Mucosa of stomach (tissue), 1 donor: ENCODE results near the gene EIF5.
A peak's percentile ranks its signal among the peaks of the same experiment; 100 is the strongest.

Experiments
- H3K27me3 ChIP-seq: one replicate; pipeline ENCODE4 v1.7.0; 2013; ENCODE audit warnings: mild to moderate bottlenecking, low read length; ENCODE audit not compliant: control insufficient read depth, insufficient read depth
- H3K36me3 ChIP-seq: one replicate; pipeline ENCODE4 v1.7.0; 2013; ENCODE audit warnings: low read length; ENCODE audit not compliant: control insufficient read depth, insufficient read depth
- H3K4me1 ChIP-seq: one replicate; pipeline ENCODE4 v1.7.0; 2013; ENCODE audit warnings: mild to moderate bottlenecking, low read length; ENCODE audit not compliant: control insufficient read depth, insufficient read depth
- H3K4me3 ChIP-seq: one replicate; pipeline ENCODE4 v1.7.0; 2013; ENCODE audit warnings: low read length
- H3K9ac ChIP-seq: one replicate; pipeline ENCODE4 v1.7.0; 2013; ENCODE audit warnings: mild to moderate bottlenecking, low read length, moderate library complexity
- H3K9me3 ChIP-seq: one replicate; pipeline ENCODE4 v1.7.0; 2013; ENCODE audit warnings: mild to moderate bottlenecking, low read length, moderate library complexity; ENCODE audit not compliant: control insufficient read depth
- donor health status: Pancreatic carcinoma.

Gene EIF5

DNA sequence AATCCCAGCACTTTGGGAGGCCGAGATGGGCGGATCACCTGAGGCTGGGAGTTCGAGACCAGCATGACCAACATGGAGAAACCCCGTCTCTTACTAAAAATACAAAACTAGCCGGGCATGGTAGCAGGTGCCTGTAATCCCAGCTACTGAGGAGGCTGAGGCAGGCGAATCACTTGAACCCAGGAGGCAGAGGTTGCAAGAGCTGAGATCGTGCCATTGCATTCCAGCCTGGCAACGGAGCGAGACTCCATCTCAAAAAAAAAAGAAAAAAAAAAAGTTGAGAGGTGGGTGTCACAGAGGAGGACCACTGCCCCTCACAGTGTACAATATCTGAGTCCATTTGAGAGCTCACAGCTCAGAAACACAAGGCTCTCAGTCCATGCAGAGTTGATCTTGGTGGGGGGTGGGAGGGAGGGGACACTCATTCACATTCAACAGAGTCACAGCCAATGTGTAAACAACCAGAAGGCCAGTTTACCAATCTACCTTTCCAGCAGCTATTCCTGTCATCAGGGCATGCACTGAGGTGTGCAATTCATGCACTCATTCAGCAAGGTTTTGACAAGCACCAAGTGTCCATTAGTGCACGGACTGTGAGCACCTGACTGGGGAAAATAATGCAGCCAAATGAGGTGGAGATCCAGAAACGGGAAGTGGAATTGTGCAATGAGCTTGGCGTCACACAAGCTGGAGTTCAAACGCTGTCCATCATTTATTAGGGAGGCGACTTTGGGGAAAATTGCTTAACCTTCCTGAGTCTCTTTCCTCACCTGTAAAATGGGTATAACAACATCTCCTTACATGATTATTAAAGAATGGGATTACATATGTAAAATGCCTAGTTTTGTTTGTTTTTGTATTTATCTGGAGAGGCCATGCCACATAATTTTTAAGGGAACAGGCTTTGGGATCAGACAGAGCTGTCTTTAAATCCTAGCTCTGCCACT is 4.4 kb upstream of the EIF5 start:
- no peaks in the 10 kb centered on the region for H3K9me3 ChIP-seq
- no peak overlapping the region for H3K9ac ChIP-seq
- no peaks in the 10 kb centered on the region for H3K36me3 ChIP-seq
- no peaks in the 10 kb centered on the region for H3K27me3 ChIP-seq
- H3K4me3 ChIP-seq = no peak overlapping the region
- H3K4me1 ChIP-seq = peaks cover 14% of the 10 kb centered on the region

DNA sequence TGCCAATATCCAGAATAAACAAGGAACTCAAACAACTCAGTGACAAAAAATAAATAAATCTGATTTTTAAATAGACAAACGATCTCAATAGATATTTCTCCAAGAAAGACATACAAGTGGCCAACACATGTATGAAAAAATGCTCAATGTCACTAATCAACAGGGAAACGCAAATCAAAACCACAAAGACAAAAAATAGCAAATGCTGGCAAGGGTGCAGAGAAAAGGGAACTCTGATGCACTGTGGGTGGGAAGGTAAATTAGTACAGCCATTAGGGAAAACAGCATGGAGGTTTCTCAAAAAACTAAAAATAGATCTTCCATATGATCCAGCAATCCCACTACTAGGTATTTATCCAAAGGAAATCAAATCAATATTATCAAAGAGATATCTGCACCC is 3.5 kb upstream of the EIF5 start:
- Histone ChIP-seq H3K36me3 (peaks cover 2% of the 10 kb centered on the region), H3K27me3 (no peaks in the 10 kb centered on the region), H3K9ac (no peak overlapping the region), H3K4me1 (peaks cover 19% of the 10 kb centered on the region), H3K9me3 (no peaks in the 10 kb centered on the region), H3K4me3 (no peak overlapping the region)

DNA sequence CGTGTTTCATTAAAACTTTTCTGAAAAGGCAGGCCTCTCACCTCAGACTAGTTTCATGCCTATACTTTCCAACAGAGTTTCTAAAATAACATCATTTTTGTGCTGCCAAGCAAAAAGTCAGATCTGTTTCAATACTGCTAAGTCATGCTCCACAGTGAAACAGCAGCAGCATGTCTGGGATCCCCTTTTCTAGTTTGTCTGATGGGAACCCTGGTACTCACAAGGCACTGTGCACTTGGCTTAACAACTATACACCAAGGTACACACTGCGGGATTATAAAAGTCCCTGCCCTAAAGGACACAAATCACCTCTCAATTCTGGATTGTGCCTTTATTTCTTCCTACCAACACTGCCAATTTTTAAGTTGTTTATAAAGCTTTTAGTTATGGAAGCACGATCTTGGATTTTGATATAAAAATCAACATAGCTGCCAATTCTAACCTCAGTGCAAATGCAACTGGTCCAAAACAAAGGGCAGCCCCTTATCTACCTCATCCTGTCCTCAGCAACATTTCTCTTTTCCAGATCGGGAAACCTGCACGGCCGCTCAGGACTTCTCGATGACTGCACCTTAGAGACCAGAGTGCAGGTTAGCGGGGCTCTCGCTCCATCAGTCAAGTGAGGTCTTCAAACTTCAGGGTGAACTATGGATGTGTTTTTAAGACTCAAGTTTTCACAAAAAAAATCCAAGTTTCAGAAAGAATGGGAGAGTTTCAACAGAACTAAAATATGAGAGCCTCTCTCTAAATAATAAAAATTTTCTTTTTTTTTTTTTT is 1.7 kb upstream of the EIF5 start:
- Histone ChIP-seq H3K4me1 (peaks cover 28% of the 10 kb centered on the region), H3K36me3 (peaks cover 17% of the 10 kb centered on the region), H3K9ac (peak overlapping the region; percentile 100), H3K9me3 (no peaks in the 10 kb centered on the region), H3K27me3 (no peaks in the 10 kb centered on the region), H3K4me3 (no peak overlapping the region)

DNA sequence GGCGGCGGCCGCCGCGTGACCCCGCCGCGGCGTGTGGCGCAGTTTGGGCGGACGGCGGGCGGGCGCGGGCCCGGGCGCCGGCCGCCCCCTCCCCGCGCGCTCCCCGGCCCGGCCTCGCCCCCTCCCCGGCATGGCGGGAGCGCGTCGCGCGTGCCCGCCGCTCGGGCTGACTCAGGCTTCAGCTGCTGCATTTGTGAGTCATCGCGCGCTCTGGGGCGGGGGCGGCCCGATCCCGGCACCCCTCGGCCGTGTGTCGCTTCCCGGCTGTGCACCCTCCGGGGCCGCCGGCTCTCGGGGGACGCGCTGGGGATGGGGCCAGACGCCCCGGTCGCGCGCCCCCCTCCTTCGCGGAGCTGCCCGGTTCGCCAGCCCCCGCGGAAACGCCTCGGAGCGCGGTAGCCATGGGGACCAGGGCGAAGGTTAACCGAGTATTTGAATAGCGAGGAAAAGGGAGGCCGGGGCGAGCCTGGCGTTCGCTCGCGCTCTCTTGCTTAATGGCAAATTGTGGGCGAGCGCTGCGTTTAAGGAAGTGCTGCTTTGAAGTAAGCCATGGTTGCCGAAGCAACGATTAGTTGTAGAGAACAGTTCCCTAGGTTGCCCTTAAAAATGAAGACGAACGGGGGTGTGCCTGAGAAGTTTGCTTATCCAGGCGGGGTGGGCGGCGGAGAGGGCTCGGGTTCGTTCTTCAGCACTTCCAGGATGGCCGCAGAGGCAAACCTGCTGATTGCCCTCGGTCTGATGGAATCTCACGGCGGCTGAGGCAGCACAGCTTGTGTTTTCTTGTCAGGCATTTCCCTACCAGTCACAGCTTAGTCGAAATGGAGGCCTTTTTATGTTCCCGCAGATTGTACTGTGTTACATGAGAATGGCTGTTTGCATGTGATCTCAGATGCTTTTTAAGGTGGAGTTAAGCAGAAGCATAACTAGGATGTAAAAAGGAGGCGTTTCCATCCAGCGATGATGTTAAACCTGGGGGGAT is 896 bp downstream of the EIF5 start:
- Histone ChIP-seq H3K9ac (peak overlapping the region; percentile 100), H3K27me3 (no peaks in the 10 kb centered on the region), H3K4me1 (peaks cover 27% of the 10 kb centered on the region), H3K9me3 (no peaks in the 10 kb centered on the region), H3K36me3 (peaks cover 40% of the 10 kb centered on the region), H3K4me3 (peak overlapping the region; percentile 93)

DNA sequence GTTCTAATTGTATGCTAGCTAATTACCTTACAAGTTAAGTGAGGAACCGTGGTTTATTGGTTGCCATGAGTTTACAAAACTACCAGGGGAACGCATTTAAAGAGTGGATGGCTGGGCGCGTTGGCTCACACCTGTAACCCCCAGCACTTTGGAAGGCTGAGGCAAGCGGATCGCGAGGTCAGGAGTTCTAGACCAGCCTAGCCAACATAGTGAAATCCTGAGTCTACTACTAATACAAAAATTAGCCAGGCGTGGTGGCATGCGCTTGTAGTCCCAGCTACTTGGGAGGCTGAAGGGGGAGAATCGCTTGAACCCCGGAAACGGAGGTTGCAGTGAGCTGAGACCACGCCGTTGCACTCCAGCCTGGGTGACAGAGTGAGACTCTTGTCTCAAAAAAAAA is 2.2 kb downstream of the EIF5 start:
- H3K4me3 ChIP-seq = no peak overlapping the region
- H3K36me3 ChIP-seq = peaks cover 50% of the 10 kb centered on the region
- no peaks in the 10 kb centered on the region for H3K9me3 ChIP-seq
- peaks cover 20% of the 10 kb centered on the region for H3K4me1 ChIP-seq
- H3K9ac ChIP-seq = peak overlapping the region; percentile 80
- no peaks in the 10 kb centered on the region for H3K27me3 ChIP-seq

DNA sequence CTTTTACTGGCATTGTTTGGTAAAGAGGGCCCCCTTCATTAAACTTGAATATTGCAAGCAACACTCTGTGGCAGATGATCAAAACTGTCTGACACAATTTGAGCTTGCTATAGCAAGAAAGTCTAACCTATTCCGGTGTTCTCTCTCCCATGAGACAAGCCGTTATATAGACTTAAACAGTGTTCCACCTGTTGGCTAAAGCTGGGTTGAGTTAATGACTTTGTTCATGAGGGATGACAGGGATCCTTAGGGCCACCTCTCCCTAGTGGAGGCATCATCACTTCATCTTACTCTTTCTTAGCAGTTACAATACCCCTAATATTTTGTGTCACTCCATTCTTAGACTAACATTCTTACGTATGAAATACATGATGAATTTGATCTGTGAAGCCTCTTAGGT is 3.8 kb downstream of the EIF5 start:
- H3K36me3 ChIP-seq = peaks cover 56% of the 10 kb centered on the region
- no peak overlapping the region for H3K4me3 ChIP-seq
- no peak overlapping the region for H3K9ac ChIP-seq
- H3K27me3 ChIP-seq = no peaks in the 10 kb centered on the region
- peaks cover 14% of the 10 kb centered on the region for H3K4me1 ChIP-seq
- H3K9me3 ChIP-seq = no peaks in the 10 kb centered on the region

DNA sequence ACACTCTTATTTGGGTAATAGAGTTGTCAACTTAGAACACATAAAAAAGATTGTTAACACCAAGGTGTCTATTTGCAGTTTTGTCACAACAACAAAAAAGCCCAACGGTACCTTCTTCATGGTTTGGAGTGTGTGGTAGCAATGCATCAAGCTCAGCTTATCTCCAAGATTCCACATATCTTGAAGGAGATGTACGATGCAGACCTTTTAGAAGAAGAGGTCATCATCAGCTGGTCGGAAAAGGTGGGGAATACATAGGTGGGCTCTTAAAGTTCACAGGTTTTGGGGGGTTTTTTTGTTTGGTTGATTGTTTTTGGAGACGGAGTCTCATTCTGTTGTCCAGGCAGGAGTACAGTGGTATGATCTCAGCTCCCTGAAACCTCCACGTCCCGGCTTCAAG is 5.5 kb downstream of the EIF5 start:
- no peak overlapping the region for H3K4me3 ChIP-seq
- H3K27me3 ChIP-seq = no peaks in the 10 kb centered on the region
- H3K9ac ChIP-seq = no peak overlapping the region
- H3K4me1 ChIP-seq = peaks cover 14% of the 10 kb centered on the region
- peaks cover 65% of the 10 kb centered on the region for H3K36me3 ChIP-seq
- H3K9me3 ChIP-seq = no peaks in the 10 kb centered on the region

DNA sequence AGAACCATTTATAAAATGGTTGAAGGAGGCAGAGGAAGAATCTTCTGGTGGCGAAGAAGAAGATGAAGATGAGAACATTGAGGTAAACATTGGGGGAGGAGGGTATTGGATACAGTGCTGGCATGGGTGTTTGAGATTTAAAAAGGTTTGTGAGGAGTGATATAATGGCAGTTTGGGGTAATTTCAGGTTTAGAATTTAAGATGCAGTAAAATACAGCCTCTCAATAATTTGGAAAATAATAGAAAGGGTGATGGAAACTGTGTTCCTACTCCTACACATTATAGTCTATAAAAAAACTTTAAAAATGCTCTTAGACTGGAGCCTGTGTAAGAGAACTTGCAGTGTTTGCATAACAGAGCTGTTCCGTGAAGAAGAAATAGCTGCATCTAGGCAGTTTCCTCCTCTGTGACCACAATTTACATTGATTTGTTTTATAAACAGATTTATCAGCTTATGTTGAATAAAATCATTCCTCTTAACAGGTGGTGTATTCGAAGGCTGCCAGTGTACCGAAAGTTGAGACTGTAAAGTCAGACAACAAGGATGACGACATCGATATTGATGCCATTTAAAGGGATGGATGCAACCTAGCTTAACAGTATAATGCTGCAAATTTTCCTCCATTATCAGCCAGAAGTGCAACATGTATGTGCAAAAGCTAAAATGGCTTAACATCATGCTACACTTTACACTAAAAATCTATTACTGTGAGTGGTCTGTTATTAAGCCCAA is 6.6 kb downstream of the EIF5 start:
- peaks cover 8% of the 10 kb centered on the region for H3K4me1 ChIP-seq
- H3K27me3 ChIP-seq = no peaks in the 10 kb centered on the region
- H3K36me3 ChIP-seq = peaks cover 62% of the 10 kb centered on the region
- no peak overlapping the region for H3K4me3 ChIP-seq
- H3K9me3 ChIP-seq = no peaks in the 10 kb centered on the region
- H3K9ac ChIP-seq = no peak overlapping the region

DNA sequence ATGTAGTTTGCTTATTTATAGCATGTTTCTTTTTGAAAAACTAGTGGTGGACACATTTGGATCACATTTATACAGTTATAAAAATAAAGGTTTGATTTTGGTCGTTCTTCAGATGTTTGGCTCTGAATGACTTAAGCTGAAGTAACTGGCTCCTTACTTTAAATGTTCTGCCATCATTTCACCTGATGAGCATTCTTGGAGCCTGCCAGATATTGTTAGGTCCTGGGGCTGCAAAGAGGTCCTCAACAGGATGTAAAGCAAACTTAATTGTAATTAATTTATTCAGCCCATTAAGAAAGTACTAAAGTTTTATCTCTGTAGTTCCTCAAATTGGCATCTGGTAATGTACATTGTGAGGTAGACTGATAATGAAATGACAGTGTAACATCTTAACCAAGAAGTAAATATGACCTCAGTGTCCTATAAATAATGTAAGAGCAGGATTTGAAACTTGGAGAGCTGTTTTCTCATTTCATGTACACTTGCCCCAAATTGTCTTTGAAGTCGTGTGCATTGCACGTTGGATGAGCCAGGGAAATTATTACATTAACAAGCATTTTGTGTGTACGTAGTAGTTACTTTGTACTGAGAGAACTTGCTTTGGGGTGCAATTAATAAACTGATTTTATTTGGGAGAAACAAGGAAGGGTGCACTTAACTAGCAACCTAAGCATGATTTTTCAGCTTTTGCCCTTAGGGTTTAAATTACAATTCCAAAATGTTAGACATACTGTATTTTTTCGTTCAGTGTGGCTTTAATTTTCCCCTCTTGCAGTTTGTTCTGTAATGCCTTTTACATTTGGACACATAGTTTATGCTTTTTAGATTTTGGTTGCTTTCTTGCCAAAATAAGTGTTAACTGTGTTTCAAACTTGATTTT is 7.5 kb downstream of the EIF5 start:
- H3K4me1 ChIP-seq = no peaks in the 10 kb centered on the region
- no peaks in the 10 kb centered on the region for H3K27me3 ChIP-seq
- H3K9ac ChIP-seq = no peak overlapping the region
- H3K9me3 ChIP-seq = no peaks in the 10 kb centered on the region
- H3K4me3 ChIP-seq = no peak overlapping the region
- peaks cover 56% of the 10 kb centered on the region for H3K36me3 ChIP-seq

DNA sequence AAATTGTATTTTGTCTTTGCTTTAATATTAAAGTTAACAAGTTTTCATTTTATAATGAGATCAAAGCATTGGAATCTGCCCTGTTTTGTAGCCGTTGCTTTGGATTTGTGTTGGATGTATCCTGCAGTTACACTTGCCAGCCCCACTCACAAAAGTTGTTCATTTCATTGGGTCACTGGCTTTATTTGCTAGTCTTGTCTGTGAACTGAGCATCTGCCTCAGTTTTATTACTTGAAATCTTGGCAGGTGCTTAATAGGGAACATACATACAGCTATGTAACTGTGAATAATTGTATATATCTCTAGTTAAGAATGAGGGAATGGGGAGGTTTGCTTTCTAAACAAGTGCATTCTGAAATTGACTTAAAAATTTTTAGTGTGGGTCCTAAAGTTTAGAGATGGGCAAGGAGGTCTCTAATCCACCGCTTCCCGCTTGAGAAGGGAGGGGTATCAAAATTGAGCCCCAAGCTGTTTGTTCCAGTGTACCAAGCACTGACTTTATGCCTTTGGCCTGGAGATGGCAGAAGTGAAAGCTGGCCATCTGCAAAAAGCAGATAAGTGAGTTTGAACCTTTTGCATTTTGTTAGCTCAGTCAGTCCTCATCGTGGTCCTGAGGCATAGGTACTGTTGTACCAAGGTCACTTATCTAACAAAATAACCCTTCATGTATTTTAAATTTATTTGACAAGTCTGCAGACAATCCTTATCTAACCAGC is 9.3 kb downstream of the EIF5 start:
- Histone ChIP-seq H3K4me1 (no peaks in the 10 kb centered on the region), H3K4me3 (no peak overlapping the region), H3K27me3 (no peaks in the 10 kb centered on the region), H3K9ac (no peak overlapping the region), H3K36me3 (peaks cover 40% of the 10 kb centered on the region), H3K9me3 (no peaks in the 10 kb centered on the region)
